Transverse colon (tissue), 3 donors: ENCODE data around the gene GLCE.

ENCODE experiments used
- CTCF ChIP-seq, 5 experiments: fragments of 200-600 bp in 3 of 5; fragments of 450-650 bp in 2 of 5; sonication (generic) in 3 of 5; IDR thresholded peaks; 1 replicate in 2 of 5; 2 replicates in 3 of 5; pipeline ENCODE4 v1.5.1; 2016 to 2017; ENCODE audit warnings: antibody characterized with exemption in 5 of 5, inconsistent platforms in 3 of 5, mild to moderate bottlenecking in 2 of 5, moderate library complexity in 1 of 5
- EP300 ChIP-seq: sonication (generic); formaldehyde crosslinking; IDR thresholded peaks from one replicate; pipeline ENCODE4 v1.6.1; 2017; ENCODE audit warnings: antibody characterized with exemption, low read depth
- POLR2A ChIP-seq: fragments of 450-650 bp; IDR thresholded peaks from one replicate; pipeline ENCODE4 v1.6.1; 2016; ENCODE audit warnings: antibody characterized with exemption, mild to moderate bottlenecking, moderate library complexity

GRCh38 chr15:69282104-69282743 lies 121.8 kb downstream of the GLCE start:
- TF ChIP-seq CTCF (IDR thresholded peaks at IDR 0.05) = no peak
- TF ChIP-seq POLR2A = no peak
- TF ChIP-seq EP300 = no peak
